Left renal cortex interstitium (tissue), 4 donors: ENCODE measurements around the gene ATP8B3. TPM values are rescaled to one million over a fixed set of nuclear protein-coding genes. Genes with fewer than 3 reads are reported as not detected.

Source experiments
- DNase-seq, 4 donors: peaks; one replicate each; pipeline ENCODE4 v3.0.0-alpha.2; 2013; ENCODE audit warnings: low read depth in 4 of 4, low spot score in 2 of 4, missing footprints in 1 of 4
- polyA plus RNA-seq, 4 donors: library from polyadenylated mRNA; unstranded; fragments of 120-200 nt; gene quantifications; one replicate each; pipeline ENCODE4 v1.2.1, GENCODE V29; 2013; ENCODE audit not compliant: insufficient read length in 4 of 4

Gene ATP8B3
- polyA plus RNA-seq, 4 donors = 0.52 to 1.0 (median 0.76) TPM

DNA sequence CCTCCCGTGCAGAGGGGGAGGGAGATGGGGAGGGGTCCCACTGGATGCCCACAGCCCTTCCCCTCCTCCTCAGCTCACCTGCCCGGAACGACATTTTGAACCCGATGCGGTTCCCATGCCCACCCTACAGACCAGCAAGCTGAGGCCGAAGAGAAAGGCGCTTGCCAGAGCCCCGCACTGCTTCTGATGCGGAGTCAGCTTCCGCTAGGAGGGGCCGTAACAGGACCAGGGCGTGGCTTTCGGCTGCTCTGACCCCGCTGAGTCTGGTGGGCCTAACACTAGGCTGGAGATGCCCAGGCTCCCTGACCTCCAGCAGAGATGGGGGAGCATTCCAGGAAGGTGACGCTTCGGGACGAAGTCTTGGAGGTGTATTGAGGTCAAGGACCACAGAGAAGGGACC, 52.1 kb downstream of the ATP8B3 start:
- no peak for DNase-seq

DNA sequence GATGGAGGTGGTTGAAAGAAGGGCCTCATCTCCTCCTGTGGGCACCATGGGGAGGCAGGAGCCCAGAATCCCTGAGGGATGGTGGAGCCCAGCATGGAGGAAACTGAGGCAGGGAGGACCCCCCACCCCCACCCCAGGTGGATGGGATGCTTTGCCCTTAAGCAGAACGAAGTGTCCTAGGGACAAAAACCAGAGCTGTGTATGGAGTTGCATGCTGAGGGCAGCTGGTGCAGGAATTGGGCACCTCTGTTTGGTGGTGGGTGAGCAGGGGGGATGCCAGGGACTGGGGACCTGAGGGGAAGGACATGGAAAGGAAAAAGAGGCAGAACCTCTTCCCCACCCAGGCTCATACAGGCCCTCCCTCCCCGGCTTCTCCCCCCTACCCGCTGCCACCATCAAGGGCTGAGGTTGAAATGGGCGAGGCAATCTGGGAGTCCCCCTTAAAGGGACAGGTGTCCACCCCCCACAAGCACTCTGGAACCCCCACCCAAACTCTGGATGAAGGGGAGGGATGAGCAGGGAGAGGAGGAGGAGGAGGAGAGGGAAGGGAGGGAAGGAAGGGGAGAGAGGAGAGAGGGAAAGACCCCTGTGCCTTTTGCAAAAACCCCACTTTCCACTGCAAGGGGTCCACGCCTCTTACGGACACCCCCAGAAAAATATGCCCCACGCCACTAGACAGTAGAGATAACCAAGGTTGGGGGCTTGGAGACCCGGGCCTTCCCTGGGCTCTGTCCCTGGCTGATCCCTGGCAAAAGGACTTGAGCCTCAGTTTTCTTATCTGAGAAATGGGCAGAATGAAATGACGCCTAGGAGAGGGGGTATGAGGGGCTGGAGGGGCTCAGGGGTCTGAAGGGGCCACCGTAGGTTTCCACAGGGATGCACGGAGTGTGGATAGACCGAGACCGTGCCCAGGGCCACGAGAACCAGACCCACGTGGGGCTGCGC, 52.8 kb downstream of the ATP8B3 start:
- no peak for DNase-seq

DNA sequence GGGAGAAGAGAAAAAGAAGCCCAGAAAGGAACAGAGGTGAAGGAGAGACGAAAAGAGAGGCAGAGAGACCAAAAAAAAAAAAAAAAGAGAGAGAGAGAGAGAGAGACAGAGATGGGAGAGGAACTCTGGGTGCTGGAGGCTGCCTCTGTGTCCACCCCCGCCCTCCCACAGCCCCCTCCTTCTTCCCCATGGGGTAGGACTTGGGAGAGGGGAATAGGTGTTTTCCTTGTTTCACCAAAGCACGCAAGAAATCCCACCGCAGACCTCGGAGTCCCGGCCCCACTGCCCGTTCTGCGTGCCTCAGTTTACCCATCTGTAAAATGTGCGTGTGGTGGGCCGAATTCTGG, 53.9 kb downstream of the ATP8B3 start:
- DNase-seq = no peak

DNA sequence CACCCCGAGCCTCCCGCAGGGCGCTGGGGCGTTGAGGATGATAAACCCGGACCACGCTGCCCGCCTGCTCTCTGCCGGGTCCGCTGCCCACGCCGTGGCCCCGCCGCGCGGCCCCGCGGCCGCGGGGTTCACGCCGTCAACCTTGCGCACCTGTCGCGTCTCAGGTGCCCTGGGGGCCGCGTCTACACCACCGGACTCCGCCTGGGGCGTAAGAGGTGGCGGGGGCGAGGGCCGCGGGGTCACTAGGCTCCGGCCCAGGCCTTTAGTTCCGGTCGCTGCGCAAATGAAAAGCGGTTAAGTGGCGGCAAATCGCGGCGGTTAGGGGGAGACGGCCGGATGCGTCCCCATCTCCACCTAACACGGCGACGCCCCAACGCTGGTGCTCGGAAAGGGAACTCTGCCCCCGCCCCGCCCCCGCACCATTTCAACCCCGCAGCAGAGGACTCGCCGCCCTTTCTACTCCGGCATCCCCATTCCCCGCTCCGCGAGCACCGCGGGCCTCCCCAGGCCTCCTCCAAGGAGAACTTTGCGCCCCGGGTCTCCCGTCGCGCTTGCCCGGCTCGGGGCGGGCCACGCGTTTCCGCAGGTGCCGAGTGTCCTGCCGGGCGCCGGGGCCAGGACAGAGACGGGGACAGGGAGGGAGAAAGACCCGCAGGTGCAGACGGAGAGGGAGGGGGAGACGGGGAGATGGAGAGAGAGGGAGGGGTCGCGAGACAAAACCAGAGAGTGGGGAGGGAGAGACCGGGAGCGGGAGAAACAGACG, 54.4 kb downstream of the ATP8B3 start:
- no peak for DNase-seq

DNA sequence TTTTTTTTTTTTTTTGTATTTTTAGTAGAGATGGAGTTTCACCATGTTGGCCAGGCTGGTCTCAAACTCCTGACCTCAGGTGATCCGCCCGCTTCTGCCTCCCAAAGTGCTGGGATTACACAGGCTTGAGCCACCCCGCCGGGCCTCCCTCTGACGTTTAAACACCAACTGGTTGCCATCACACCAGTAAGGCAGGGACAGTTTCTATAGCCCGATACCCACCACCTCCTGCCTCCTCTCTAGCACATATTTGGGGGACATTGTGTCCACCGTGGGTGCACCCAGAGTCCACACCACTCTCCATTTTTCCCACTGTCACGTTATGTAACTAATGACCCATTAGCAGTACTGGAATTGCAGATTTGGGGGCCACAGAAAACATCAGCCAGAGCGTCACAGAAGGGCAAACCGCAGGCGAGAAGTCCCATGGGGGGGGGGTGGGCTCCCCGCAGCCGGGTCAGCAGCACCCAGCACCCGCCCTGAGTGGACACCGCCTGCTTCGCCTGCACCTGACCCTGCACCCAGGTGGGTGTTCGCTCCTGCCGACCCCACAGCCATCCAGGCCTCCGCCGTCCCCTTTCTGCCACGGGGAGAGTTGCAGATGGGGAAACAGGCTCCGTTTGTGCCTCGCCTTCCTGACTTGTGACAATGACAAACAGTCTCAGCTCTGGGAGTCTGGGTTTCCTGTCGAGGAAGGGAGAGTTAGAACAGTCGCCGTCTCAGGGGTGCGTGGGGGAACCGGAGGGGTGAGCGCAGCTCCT, 55.2 kb downstream of the ATP8B3 start:
- no peak for DNase-seq

DNA sequence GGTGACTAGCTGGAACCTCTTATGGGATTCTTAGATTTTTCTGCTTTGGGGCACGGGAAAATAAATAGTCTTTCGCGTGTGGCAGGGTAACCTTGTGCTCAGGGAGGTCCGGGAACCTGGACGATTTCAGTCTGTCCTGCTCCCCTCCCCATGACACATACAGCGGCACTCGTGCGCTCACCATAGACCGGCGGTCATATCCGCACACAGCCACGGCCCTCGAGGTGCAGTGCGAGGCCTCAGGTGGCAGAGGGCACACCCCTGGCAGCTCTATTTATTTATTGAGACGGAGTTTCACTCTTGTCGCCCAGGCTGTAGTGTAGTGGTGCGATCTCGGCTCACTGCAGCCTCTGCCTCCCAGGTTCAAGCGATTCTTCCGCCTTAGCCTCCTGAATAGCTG, 55.8 kb downstream of the ATP8B3 start:
- DNase-seq = no peak

DNA sequence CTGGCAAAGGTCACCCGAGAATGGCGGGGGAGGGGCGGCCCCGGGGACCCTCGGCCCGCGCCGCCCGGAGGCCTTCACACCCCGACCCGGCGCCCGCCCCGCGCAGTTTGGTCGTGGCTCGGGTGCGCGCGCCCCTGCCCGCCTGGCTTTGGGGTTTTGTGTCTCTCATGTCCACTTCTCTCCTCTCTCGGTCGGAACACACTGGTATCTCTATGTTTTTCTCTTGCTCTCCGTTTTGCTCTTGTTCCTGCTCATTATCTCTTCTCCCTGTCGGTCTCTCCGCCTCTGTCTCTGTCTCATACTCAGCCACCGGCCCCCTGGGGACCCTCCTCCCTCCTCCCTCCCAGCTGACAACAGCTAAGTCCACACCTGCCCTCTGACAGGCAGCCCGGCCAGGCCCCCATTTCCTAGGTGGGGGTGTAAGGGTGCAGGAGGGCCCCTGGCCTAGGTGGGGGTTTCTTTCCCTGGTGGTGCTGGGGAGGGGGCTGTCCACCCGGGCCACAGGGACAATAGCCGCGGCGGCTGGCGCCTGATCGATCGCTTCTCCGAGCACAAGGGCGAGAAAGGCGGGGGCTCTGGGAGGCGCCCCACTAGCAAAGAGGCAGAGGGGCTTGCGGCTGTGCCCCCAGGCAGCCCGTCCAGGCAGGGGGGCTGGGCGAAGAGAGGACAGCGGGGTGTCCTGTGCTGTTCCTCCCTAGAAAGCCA, 56.5 kb downstream of the ATP8B3 start:
- no peak for DNase-seq

DNA sequence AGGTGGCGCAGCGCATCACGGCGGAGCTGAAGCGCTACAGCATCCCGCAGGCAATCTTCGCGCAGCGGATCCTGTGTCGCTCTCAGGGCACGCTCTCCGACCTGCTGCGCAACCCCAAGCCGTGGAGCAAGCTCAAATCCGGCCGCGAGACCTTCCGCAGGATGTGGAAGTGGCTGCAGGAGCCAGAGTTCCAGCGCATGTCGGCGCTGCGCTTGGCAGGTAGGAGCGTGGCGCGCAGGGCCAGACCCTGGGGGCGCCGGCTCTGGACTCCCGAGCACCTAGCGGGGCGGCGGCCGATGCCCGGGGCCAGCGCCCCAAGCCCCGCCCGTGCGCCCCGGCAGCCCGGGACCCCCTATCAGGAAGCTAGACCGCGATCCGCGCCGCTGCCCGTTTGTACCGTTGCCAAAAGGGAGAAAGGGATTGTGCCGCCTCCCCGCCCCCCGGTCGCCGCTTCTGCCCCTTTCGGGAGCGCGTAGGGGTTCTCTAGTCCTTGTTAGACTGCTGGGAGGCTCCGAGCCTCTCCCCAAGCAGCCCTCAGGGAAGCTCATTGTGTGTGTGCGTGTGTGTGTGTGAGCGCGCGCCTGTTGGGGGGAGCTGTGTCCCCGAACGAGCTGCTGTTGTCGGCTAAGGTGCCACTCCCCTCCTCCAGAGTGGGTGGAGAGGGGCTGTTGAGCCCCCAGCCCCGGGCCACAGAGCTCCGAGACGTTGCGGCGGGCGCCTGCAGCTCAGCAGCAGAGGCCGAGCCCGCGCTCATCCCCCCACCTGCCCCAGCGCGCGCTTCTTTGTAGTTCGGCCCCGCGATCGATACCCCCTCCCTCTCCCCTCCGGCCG, 57.2 kb downstream of the ATP8B3 start:
- DNase-seq = no peak

DNA sequence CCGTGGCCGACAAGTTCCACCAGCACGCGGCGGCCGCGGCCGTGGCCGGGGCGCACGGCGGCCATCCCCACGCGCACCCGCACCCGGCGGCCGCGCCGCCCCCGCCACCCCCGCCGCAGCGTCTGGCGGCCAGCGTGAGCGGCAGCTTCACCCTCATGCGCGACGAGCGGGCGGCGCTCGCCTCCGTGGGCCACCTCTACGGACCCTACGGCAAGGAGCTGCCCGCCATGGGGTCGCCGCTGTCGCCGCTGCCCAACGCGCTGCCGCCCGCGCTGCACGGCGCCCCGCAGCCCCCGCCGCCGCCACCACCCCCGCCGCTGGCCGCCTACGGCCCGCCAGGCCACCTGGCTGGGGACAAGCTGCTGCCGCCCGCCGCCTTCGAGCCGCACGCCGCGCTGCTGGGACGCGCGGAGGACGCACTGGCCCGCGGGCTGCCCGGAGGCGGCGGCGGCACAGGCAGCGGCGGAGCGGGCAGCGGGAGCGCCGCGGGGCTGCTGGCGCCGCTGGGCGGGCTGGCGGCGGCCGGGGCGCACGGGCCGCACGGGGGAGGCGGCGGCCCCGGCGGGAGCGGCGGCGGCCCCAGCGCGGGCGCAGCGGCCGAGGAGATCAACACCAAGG, 57.9 kb downstream of the ATP8B3 start:
- no peak for DNase-seq

DNA sequence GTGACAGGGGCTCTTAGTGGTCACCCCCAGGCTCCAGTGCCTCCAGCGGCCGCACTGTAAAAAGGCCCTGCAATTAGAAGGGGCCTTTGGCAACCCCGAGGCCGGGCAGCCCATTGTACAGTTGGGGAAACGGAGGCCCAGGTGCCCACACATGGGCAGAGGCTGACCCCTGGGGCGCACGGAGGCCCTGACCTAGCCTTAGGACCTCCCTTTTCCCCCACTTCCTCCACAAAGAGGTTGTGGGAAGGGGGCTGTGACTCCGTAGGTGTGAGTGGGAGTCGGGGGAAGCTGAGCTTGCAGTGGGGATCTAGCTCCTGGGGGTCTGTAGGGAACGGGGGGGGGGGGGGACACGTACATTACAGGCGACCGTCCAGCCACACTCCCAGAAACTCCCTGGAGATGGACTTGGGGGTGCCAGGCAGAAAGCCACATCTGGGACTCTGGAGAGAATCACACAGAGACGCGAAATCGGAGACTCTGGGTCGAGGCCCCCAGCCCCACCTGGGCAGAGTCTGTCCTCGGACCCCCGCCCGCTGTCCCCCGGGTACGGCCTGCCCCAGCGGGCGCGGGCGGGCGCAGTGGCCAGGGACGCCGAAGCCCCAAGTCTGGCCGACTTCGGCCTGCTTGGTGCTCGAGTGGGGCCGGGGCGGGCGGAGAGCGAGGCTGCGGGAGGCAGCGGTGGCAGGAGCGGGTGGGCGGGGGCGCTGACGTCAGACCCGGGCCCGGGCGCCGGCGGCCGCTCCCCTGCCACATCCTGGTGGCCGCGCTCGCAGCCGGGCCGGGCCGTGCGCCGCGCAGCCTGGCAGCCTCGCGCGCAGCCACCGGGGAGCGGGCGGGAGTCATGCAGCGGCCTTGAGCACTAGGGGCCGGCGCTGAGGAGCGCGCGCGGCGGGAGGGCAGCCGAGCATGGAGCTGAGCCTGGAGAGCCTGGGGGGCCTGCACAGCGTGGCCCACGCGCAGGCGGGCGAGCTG, 59.0 kb downstream of the ATP8B3 start, which contains the start of gene ONECUT3:
ONECUT3 (plus strand) TSS at position 750 of the 972 bp plus-strand sequence; CDS start at position 907, 157 bp downstream.
- no peak for DNase-seq

DNA sequence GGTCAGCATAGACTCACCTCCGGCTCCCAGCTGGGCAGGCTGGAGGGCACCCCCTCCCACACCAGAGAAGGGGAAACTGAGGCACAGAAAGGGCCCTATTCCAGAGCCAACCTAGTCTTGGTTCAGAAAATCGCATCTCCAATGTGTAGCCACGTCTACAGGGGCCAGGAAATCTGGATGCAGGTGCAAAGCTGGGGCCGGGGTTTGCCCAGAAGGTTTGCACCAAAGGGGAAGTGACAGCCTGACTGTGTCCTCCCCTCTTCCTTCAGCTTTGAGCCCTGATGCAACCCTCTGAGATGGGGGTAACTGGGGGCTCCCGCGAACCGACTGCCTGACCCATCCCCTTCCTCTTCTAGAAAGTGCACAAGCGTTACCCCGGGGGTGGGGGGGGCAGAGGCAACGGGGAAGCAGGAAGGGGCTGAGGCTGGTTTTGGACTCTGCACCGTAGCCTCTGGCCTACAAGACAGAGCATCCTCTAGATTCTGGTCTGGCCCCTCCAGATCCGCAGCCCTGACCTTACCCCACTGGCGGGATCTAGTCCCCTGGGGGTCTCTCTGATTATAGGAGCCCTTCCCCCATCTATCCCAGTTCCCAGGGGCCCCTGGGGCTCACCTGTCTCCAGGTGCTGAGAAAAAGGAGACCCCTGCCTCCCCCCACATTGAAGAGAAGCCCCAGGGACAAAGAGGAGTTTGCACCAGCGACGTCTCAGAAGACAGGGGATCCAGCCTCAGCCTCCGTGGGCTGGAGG, 59.9 kb downstream of the ATP8B3 start:
- no peak for DNase-seq

DNA sequence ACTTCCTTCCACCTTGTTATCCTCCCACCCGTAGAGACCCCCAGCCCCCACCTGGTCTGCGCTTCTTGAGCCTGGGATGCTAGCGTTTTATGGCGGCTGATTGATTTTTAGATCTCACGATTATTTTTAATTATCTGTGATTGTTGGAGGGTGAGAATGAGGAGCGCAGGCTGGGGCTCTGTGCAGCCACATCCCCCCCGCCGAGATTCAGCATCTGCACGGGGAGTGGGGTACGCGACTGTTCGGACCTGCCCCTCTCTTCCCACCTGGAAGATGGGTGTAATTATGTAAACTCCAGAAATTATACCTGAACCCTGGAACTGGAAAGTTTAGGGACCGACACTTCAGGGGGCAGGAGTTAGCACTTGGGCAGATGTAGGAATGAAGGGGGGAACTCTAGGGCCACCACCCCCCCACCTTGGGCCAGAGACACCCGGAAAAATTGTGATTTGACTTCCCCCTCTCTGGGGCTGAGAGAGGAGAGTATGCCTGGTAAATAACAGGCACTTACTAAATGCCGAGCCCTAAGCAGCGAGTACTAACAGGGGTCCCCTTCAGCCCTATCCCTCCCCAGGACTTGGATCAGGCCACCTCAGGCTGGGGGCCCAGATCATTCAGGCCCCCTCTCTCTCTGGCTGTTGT, 60.6 kb downstream of the ATP8B3 start:
- no peak for DNase-seq

DNA sequence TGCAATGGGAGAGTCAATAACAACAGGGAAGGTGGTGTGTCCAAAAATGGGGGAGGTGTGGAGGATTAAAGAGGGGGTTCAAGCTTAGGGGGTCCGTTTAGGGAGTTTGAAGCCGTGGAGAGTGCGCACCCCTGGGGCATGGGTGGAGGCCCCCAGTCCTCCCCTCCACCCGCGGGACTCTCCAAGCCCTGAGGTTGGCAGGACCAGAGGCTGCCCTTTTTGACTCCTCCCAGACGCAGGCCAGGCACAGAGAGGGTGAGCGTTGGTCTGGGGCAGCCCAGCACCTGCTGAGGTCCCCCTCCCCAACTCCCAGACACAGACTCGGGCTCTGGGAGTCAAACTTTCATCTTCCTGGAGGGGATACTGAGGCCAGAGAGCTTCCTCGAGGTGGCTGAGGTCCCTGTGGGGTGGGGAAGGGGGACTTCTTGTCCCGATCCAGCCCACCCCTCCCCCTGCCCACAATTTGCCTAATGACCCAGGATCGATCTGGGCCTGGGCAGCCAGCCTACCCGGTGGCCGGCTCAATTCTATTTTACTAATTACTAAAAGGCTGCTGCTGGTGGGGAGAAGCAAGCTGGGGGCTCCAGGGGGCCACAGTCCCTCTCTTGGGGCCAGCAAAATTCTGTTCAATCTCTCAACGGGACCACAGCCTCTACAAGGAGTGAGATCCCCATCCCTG, 61.6 kb downstream of the ATP8B3 start:
- DNase-seq = no peak

DNA sequence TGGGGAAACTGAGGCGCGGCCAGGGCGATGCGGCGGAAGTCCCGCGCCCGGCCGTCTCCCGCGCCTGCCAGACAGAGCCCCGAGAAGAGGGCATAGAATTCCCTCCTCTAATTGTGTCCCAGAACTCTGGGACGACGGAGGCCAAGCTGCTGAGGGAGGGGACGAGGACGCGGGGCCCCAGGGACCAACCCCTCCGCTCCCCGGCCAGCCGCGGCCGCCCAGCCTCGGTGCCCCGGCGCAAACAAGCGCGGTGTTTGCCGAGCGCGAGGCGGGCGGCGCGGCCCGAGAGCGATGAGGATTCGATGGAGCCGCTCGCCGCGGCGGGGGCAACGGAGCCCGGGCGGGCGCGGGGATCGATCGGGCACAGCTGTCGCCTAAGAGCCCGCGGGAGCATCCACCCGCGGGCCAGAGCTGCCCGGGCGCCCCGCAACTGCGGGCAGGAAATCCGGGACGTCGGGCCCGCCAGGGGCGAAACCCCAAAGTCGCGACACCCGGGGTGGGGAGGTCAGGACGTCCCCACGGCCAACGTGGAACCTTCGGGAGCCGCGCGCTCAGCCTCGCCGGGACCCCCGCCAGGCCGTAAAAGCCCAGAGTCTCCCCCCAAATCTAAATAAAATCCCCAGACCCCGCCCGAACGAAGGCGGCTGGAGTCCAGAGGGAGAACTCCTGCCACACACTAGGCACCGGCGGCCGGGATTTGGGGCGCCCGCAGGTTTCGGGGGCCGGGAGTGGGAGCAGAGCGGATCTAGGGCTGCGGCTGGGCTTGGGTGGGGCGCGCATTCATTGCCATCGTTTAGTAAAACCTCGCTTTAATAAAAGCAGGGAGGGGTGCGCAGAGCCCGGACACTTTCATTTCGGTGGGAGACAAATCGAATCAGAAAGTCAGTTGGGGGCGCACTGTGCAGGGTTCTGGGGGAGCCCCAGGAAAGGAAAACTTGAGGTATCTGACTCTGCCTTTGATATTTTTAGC, 62.4 kb downstream of the ATP8B3 start:
- DNase-seq = no peak

DNA sequence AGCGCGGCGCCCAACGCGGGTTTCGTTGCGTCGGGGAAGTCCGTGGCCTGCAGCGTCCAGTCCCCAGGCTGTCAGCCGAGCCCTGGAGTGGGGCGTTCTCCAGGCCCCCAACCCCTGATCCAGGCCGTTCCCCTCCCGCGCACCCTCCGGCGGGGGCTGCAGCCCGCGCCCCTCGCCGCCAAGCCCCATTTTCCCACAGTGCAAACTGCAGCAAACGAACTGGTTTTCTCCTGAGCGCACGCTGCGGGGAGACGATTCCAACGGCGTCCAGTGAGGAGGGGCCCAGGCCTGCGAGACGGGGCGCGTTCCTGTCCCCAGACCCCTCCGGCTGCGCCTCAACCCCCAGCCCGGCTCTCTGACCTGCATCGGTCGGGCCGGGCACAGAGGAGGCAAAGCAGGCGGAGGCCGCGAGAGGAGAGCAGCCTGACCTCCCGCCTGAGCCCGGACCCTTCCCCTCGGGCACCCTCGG, 63.2 kb downstream of the ATP8B3 start:
- no peak for DNase-seq
